ENCODE results near the gene AKAIN1.

DNA sequence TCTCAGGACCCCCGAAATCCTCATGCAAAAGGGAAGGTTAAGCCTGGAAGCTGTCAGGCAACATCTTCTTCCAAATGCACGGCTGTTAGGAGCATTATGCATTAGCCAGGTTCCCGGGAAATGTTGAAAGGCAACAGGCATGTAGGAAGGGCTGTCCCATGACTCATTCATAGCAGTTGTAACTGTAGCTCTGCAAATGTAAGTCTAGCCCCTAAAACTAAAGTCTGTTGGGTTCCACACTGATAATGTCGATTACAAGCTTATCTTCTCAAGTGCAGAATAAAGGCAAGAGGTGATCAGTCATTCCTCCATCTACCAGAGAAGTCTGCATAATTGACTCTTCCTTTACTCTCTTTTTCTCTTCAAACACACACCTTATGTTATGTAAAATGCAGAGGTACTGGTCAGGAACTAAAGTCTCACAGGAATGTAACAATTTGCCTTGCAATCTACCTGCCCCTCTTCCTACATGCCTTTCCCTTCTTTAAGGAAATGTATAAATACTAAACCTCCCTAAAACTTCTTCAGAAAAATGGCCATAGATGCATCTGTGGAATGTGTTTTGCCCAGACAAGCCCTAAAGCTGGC is 99.8 kb downstream of the AKAIN1 start:
- no peak for TF ChIP-seq POLR2A (IDR thresholded peaks at IDR 0.05)
- TF ChIP-seq, protein P1, sequence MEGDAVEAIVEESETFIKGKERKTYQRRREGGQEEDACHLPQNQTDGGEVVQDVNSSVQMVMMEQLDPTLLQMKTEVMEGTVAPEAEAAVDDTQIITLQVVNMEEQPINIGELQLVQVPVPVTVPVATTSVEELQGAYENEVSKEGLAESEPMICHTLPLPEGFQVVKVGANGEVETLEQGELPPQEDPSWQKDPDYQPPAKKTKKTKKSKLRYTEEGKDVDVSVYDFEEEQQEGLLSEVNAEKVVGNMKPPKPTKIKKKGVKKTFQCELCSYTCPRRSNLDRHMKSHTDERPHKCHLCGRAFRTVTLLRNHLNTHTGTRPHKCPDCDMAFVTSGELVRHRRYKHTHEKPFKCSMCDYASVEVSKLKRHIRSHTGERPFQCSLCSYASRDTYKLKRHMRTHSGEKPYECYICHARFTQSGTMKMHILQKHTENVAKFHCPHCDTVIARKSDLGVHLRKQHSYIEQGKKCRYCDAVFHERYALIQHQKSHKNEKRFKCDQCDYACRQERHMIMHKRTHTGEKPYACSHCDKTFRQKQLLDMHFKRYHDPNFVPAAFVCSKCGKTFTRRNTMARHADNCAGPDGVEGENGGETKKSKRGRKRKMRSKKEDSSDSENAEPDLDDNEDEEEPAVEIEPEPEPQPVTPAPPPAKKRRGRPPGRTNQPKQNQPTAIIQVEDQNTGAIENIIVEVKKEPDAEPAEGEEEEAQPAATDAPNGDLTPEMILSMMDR (IDR thresholded peaks at IDR 0.05) = no peak
- TF ChIP-seq EP300 (IDR thresholded peaks at IDR 0.05) = no peak

Measured in gastroesophageal sphincter (tissue), 3 donors.